SK-N-SH treated with all-trans-retinoic acid at 6 μM for 48 hours (cell line): ENCODE measurements around the gene RXRA.

Experiments used
- ATAC-seq: fragments of 200-7000 bp; cut with Tn5 transposase; 3 replicates; pipeline ENCODE4 v1.9.1; 2020; ENCODE audit warnings: mild to moderate bottlenecking, moderate library complexity
- ARNTL ChIP-seq: fragments of 450-650 bp; formaldehyde crosslinking; IDR thresholded peaks from 2 replicates; pipeline ENCODE4 v1.5.0; 2020; ENCODE audit warnings: low read depth, mild to moderate bottlenecking, moderate library complexity, borderline replicate concordance
- CREB5 ChIP-seq: fragments of 250-450 bp; sonication (Bioruptor Pico); IDR thresholded peaks from 2 replicates; pipeline ENCODE4 v1.5.1; 2020; ENCODE audit warnings: low read depth, mild to moderate bottlenecking, moderate library complexity
- CSDC2 ChIP-seq: fragments of 250-450 bp; sonication (Bioruptor Pico); IDR thresholded peaks from 2 replicates; pipeline ENCODE4 v1.5.0; 2020; ENCODE audit warnings: mild to moderate bottlenecking, moderate library complexity
- ESRRG ChIP-seq: fragments of 250-450 bp; sonication (Bioruptor Pico); IDR thresholded peaks from 2 replicates; pipeline ENCODE4 v1.6.1; 2021; ENCODE audit warnings: mild to moderate bottlenecking
- GLIS3 ChIP-seq: fragments of 250-450 bp; sonication (Bioruptor Pico); IDR thresholded peaks from 2 replicates; pipeline ENCODE4 v1.5.0; 2020; ENCODE audit warnings: mild to moderate bottlenecking, moderate library complexity
- OSR1 ChIP-seq: fragments of 250-450 bp; sonication (Bioruptor Pico); IDR thresholded peaks from 2 replicates; pipeline ENCODE4 v1.8.0; 2022; ENCODE audit warnings: moderate library complexity, mild to moderate bottlenecking, inconsistent platforms
- PATZ1 ChIP-seq: fragments of 250-450 bp; sonication (Bioruptor Pico); IDR thresholded peaks from 2 replicates; pipeline ENCODE4 v1.8.0; 2020; ENCODE audit warnings: mild to moderate bottlenecking, moderate library complexity, borderline replicate concordance
- POU6F1 ChIP-seq: fragments of 250-450 bp; sonication (Bioruptor Pico); IDR thresholded peaks from 2 replicates; pipeline ENCODE4 v1.8.0; 2021; ENCODE audit warnings: low read depth, mild to moderate bottlenecking, moderate library complexity, borderline replicate concordance
- PPARA ChIP-seq: fragments of 250-450 bp; sonication (Bioruptor Pico); IDR thresholded peaks from 2 replicates; pipeline ENCODE4 v1.5.0; 2020; ENCODE audit warnings: mild to moderate bottlenecking, borderline replicate concordance
- RARB ChIP-seq: fragments of 250-450 bp; sonication (Bioruptor Pico); IDR thresholded peaks from 2 replicates; pipeline ENCODE4 v1.8.0; 2021; ENCODE audit warnings: mild to moderate bottlenecking, moderate library complexity
- TCF4 ChIP-seq: fragments of 250-450 bp; sonication (Bioruptor Pico); IDR thresholded peaks from 2 replicates; pipeline ENCODE4 v1.8.0; 2021; ENCODE audit warnings: mild to moderate bottlenecking, moderate library complexity, borderline replicate concordance
- TSHZ2 ChIP-seq: fragments of 250-450 bp; sonication (Bioruptor Pico); IDR thresholded peaks from 2 replicates; pipeline ENCODE4 v1.5.0; 2020; ENCODE audit warnings: mild to moderate bottlenecking, moderate library complexity
- ZC3H10 ChIP-seq: fragments of 250-450 bp; sonication (Bioruptor Pico); IDR thresholded peaks from 2 replicates; pipeline ENCODE4 v1.5.1; 2021; ENCODE audit warnings: mild to moderate bottlenecking, moderate library complexity
- ZFP30 ChIP-seq: fragments of 450-650 bp; formaldehyde crosslinking; IDR thresholded peaks from 2 replicates; pipeline ENCODE4 v1.5.0; 2022; ENCODE audit warnings: mild to moderate bottlenecking, moderate library complexity
- ZNF565 ChIP-seq: fragments of 450-650 bp; formaldehyde crosslinking; conservative IDR thresholded peaks from 2 replicates; pipeline ENCODE4 v1.5.0; 2020; ENCODE audit warnings: low read depth, mild to moderate bottlenecking, moderate library complexity
- ZNF70 ChIP-seq: fragments of 450-650 bp; formaldehyde crosslinking; IDR thresholded peaks from 2 replicates; pipeline ENCODE4 v1.5.0; 2020; ENCODE audit warnings: mild to moderate bottlenecking, moderate library complexity

RXRA gene

GRCh38 chr9:134325096-134325812, 1.0 kb upstream of the RXRA start:
- no peak for TF ChIP-seq PATZ1 (CRISPR knock-in tag)
- TF ChIP-seq ESRRG = no peak
- TF ChIP-seq OSR1 (CRISPR knock-in tag) = no peak
- TF ChIP-seq TSHZ2 = no peak
- TF ChIP-seq, all 23 proteins: peak for 0
- ATAC-seq = peak; percentile 45

GRCh38 chr9:134326724-134327601, 708 bp downstream of the RXRA start:
- TF ChIP-seq ZNF70 (CRISPR knock-in tag) (no peak), ZNF565 (CRISPR knock-in tag) (no peak), PPARA (CRISPR knock-in tag) (no peak), CSDC2 (no peak), RARB (no peak), POU6F1 (CRISPR knock-in tag) (no peak), OSR1 (CRISPR knock-in tag) (no peak), TCF4 (CRISPR knock-in tag) (no peak), GLIS3 (no peak)
- TF ChIP-seq, all 23 proteins: peak for 0
- ATAC-seq = peak; percentile 60

- TF ChIP-seq PPARA (CRISPR knock-in tag) = no peak
- TF ChIP-seq PATZ1 (CRISPR knock-in tag) = no peak
- TF ChIP-seq TSHZ2 = no peak
- TF ChIP-seq CREB5 (CRISPR knock-in tag) = no peak
- no peak for TF ChIP-seq TCF4 (CRISPR knock-in tag)
- TF ChIP-seq CSDC2 = no peak
- no peak for TF ChIP-seq ZC3H10
- no peak for TF ChIP-seq GLIS3
- TF ChIP-seq ZFP30 (CRISPR knock-in tag) = no peak
- TF ChIP-seq ARNTL = no peak
- TF ChIP-seq POU6F1 (CRISPR knock-in tag) = no peak
- no peak for ATAC-seq
Measured at GRCh38 chr9:134327671-134328231, 1.5 kb downstream of the RXRA start.
